Measurements from ENCODE around the gene AMY2B.

GRCh38 chr1:103582464-103582863 is 11.1 kb downstream of the AMY2B start:
- no peak for TF ChIP-seq MAX (IDR thresholded peaks at IDR 0.05)
- TF ChIP-seq TAF1 (IDR thresholded peaks at IDR 0.05; ENCODE audit: low read depth): no peak
- TF ChIP-seq EP300 (IDR thresholded peaks at IDR 0.05; ENCODE audit: borderline replicate concordance): no peak
- TF ChIP-seq NFIC (IDR thresholded peaks at IDR 0.05): no peak
- TF ChIP-seq YY1 (IDR thresholded peaks at IDR 0.05; ENCODE audit: low read depth): no peak
- no peak for TF ChIP-seq CEBPB (IDR thresholded peaks at IDR 0.05)
- no peak for TF ChIP-seq RAD21 (IDR thresholded peaks at IDR 0.05; ENCODE audit: low read depth)
- TF ChIP-seq REST (IDR thresholded peaks at IDR 0.05; ENCODE audit: low read depth): no peak
- TF ChIP-seq USF1 (IDR thresholded peaks at IDR 0.05): no peak
- no peak for TF ChIP-seq FOXM1 (IDR thresholded peaks at IDR 0.05; ENCODE audit: borderline replicate concordance, low read depth)
- TF ChIP-seq CREB1 (IDR thresholded peaks at IDR 0.05; ENCODE audit: low read depth): no peak
